ENCODE results near the gene PCCA.

The PCCA gene

DNA sequence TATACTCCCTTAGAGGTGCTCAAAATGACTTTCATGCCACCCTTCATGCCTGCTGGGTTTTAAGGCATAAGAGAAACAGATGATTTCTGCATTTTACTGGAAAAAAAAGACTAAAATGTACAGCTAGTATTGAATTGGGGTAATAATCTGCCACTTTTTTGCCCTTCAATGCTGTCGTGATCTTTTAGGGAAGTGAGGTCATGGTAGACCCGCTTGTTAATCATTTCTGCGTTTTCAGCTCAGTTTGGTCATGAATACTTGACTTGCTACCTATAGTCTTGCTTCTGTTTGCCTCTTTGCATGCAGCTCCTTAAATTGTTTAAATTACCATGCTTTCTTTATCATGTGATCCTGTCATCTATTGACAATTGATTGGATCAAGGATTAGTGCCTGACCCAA lies 90.4 kb downstream of the PCCA start:
- no peak overlapping the region for H3K4me3 ChIP-seq (ENCODE audit: control insufficient read depth, low read depth, low read length)
- TF ChIP-seq, protein P1, sequence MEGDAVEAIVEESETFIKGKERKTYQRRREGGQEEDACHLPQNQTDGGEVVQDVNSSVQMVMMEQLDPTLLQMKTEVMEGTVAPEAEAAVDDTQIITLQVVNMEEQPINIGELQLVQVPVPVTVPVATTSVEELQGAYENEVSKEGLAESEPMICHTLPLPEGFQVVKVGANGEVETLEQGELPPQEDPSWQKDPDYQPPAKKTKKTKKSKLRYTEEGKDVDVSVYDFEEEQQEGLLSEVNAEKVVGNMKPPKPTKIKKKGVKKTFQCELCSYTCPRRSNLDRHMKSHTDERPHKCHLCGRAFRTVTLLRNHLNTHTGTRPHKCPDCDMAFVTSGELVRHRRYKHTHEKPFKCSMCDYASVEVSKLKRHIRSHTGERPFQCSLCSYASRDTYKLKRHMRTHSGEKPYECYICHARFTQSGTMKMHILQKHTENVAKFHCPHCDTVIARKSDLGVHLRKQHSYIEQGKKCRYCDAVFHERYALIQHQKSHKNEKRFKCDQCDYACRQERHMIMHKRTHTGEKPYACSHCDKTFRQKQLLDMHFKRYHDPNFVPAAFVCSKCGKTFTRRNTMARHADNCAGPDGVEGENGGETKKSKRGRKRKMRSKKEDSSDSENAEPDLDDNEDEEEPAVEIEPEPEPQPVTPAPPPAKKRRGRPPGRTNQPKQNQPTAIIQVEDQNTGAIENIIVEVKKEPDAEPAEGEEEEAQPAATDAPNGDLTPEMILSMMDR (conservative IDR thresholded peaks at IDR 0.05; ENCODE audit: control insufficient read depth, insufficient read depth, low read depth, low read length) = no peak
- DNase-seq (ENCODE audit: low read depth) = no peak

DNA sequence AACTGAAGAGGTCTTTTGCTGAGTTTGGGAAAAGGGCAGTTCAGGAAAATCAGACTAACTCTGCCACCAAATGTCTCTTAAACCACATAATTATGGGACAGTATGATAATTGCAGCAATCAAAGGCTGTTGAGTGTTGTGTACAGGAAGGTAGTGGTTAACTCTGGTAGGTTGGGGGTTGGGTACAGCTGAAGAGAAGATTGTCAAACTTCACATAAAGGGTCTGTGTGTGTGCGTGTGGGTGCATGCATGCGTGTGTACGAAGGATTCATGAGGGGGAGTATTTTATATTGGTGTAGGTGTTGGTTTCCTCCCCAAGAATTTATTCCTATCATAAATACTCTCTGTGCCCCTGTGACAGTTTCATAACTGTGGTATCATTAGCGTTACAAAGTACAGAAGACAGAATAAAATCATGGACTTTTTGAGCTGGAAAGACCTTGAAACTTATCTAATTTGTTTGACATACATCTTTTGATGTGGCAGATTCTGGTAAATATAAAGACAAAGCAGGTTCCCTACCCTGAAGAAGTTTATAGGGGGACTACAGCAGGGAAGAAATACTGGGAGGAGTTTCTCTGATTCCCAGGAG lies 94.1 kb downstream of the PCCA start:
- TF ChIP-seq, protein P1 (conservative IDR thresholded peaks at IDR 0.05; ENCODE audit: control insufficient read depth, insufficient read depth, low read depth, low read length) = no peak
- H3K4me3 ChIP-seq (ENCODE audit: control insufficient read depth, low read depth, low read length) = no peak overlapping the region
- no peak for DNase-seq (ENCODE audit: low read depth)

DNA sequence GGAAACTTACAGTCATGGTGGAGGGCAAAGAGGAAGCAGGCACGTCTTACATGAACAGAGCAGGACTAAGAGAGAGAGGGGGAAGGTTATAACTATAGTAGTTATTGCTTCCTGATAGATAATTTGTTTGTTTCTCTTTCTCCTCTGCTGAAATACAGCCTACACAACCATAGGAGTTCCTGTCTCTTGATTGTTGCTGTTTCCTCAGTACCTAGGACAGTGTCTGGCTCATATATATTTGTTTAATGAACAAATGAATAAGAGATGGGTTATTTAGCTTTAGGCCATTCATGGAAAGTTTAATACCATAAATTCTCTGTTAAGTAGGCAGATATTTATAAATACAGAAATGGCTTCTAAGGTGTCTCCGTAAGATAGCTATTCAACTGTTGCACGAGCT lies 95.2 kb downstream of the PCCA start:
- DNase-seq (ENCODE audit: low read depth) = no peak
- TF ChIP-seq, protein P1 (conservative IDR thresholded peaks at IDR 0.05; ENCODE audit: control insufficient read depth, insufficient read depth, low read depth, low read length) = no peak
- no peak overlapping the region for H3K4me3 ChIP-seq (ENCODE audit: control insufficient read depth, low read depth, low read length)

DNA sequence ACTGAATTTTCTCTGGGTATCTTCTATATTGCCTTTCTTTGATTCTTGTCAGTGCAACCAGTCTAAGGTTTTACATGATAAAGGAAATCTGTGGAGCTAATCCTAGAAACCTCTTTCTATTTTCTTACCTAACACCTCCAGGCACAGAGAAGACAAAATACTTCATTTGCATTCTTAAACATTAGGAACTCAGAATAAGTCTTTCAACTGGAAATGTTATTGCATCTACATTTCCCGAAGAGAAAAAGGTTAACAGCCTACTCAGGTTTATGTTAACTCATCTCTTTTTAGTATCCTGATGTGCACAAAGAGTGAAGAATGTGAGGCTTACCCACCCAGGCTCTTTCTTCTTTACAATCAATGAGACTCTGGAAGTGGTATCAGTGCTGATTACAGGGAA lies 106.7 kb downstream of the PCCA start:
- no peak for DNase-seq (ENCODE audit: low read depth)
- H3K4me3 ChIP-seq (ENCODE audit: control insufficient read depth, low read depth, low read length) = no peak overlapping the region
- TF ChIP-seq, protein P1 (conservative IDR thresholded peaks at IDR 0.05; ENCODE audit: control insufficient read depth, insufficient read depth, low read depth, low read length) = no peak

DNA sequence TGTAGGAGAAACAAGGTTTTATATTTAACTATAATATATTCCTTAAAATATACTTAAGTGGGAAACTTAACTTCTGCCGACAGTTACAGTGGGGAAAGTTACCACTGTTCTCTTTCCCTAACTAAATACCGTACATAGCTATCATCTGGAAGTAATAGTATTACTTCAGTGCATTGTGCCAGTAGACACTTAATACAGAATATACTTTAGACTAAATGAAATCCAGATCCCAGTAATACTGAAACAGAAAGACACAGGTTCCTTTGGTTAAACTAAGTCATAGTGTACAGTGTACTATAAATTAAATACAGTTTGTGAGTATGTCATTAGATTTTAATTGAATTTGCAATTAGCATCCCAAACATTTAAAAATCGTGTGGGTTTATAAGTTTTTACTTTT lies 107.5 kb downstream of the PCCA start:
- DNase-seq (ENCODE audit: low read depth) = no peak
- TF ChIP-seq, protein P1 (conservative IDR thresholded peaks at IDR 0.05; ENCODE audit: control insufficient read depth, insufficient read depth, low read depth, low read length) = no peak
- no peak overlapping the region for H3K4me3 ChIP-seq (ENCODE audit: control insufficient read depth, low read depth, low read length)

DNA sequence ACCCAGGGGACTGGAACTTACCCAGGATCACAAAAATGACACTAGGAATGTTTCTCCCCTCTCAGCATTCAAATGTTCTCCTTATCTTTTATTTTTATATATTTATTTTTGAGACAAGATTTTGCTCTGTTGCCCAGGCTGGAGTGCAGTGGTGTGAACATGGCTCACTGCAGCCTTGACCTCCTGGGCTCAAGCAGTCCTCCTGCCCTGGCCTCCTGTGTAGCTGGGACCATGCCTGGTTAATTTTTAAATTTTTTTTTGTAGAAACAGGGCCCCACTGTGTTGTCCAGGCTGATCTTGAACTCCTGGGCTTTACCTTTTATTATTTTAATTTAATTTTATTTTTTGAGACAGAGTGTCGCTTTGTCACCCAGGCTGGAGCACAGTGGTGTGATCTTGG lies 108.2 kb downstream of the PCCA start:
- no peak overlapping the region for H3K4me3 ChIP-seq (ENCODE audit: control insufficient read depth, low read depth, low read length)
- TF ChIP-seq, protein P1 (conservative IDR thresholded peaks at IDR 0.05; ENCODE audit: control insufficient read depth, insufficient read depth, low read depth, low read length) = no peak
- DNase-seq (ENCODE audit: low read depth) = no peak

Data from fibroblast of mammary gland (primary cell).